Prostate gland (tissue), 2 donors: ENCODE measurements around the gene DGKQ.

ENCODE experiments used
- POLR2A ChIP-seq: fragments of 450-650 bp; IDR thresholded peaks from one replicate; pipeline ENCODE4 v1.6.1; 2016; ENCODE audit warnings: antibody characterized with exemption, mild to moderate bottlenecking
- TF ChIP-seq, protein P1 (sequence below), 4 experiments: fragments of 200-600 bp in 2 of 4; fragments of 450-650 bp in 2 of 4; sonication (generic) in 2 of 4; IDR thresholded peaks; 1 replicate in 3 of 4; 2 replicates in 1 of 4; pipeline ENCODE4 v1.5.1; 2016 to 2019; ENCODE audit warnings: antibody characterized with exemption in 4 of 4, mild to moderate bottlenecking in 2 of 4, moderate library complexity in 2 of 4

DNA sequence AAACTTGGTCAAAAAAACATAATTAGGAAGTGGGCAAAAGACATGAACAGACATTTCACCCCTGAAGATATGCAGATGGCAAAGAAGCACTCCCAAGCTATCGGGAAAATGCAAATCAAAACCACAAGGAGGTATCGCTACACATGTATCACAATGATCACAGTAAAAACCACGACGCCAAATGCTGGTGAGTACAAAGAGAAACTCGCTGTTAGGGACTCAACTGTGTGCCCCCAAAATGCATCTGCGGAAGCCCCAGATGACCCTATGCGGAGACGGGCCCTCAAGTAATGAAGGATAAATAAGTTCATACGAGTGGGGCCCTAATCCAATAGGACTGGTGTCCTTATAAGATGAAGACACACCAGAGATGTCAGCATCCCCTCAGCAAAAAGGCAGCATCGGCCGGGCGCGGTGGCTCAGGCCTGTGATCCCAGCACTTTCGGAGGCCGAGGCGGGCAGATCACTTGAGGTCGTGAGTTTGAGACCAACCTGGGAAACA is 51.5 kb downstream of the DGKQ start:
- TF ChIP-seq POLR2A = no peak
- TF ChIP-seq, protein P1, sequence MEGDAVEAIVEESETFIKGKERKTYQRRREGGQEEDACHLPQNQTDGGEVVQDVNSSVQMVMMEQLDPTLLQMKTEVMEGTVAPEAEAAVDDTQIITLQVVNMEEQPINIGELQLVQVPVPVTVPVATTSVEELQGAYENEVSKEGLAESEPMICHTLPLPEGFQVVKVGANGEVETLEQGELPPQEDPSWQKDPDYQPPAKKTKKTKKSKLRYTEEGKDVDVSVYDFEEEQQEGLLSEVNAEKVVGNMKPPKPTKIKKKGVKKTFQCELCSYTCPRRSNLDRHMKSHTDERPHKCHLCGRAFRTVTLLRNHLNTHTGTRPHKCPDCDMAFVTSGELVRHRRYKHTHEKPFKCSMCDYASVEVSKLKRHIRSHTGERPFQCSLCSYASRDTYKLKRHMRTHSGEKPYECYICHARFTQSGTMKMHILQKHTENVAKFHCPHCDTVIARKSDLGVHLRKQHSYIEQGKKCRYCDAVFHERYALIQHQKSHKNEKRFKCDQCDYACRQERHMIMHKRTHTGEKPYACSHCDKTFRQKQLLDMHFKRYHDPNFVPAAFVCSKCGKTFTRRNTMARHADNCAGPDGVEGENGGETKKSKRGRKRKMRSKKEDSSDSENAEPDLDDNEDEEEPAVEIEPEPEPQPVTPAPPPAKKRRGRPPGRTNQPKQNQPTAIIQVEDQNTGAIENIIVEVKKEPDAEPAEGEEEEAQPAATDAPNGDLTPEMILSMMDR (IDR thresholded peaks at IDR 0.05) = no peak
